SK-N-SH treated with all-trans-retinoic acid at 6 μM for 48 hours (cell line): ENCODE data around the gene PPP2R2C.

Experiments used
- ATAC-seq: fragments of 200-7000 bp; cut with Tn5 transposase; 3 replicates; pipeline ENCODE4 v1.9.1; 2020; ENCODE audit warnings: mild to moderate bottlenecking, moderate library complexity
- ARNTL ChIP-seq: fragments of 450-650 bp; formaldehyde crosslinking; IDR thresholded peaks from 2 replicates; pipeline ENCODE4 v1.5.0; 2020; ENCODE audit warnings: low read depth, mild to moderate bottlenecking, moderate library complexity, borderline replicate concordance
- CREB5 ChIP-seq: fragments of 250-450 bp; sonication (Bioruptor Pico); IDR thresholded peaks from 2 replicates; pipeline ENCODE4 v1.5.1; 2020; ENCODE audit warnings: low read depth, mild to moderate bottlenecking, moderate library complexity
- CSDC2 ChIP-seq: fragments of 250-450 bp; sonication (Bioruptor Pico); IDR thresholded peaks from 2 replicates; pipeline ENCODE4 v1.5.0; 2020; ENCODE audit warnings: mild to moderate bottlenecking, moderate library complexity
- CSRNP3 ChIP-seq: fragments of 250-450 bp; sonication (Bioruptor Pico); IDR thresholded peaks from 2 replicates; pipeline ENCODE4 v1.5.1; 2021; ENCODE audit warnings: mild to moderate bottlenecking, moderate library complexity
- ESRRG ChIP-seq: fragments of 250-450 bp; sonication (Bioruptor Pico); IDR thresholded peaks from 2 replicates; pipeline ENCODE4 v1.6.1; 2021; ENCODE audit warnings: mild to moderate bottlenecking
- GLIS3 ChIP-seq: fragments of 250-450 bp; sonication (Bioruptor Pico); IDR thresholded peaks from 2 replicates; pipeline ENCODE4 v1.5.0; 2020; ENCODE audit warnings: mild to moderate bottlenecking, moderate library complexity
- ISL1 ChIP-seq: fragments of 250-450 bp; sonication (Bioruptor Pico); IDR thresholded peaks from 2 replicates; pipeline ENCODE4 v2.1.2; 2022; ENCODE audit warnings: mild to moderate bottlenecking, moderate library complexity
- OSR1 ChIP-seq: fragments of 250-450 bp; sonication (Bioruptor Pico); IDR thresholded peaks from 2 replicates; pipeline ENCODE4 v1.8.0; 2022; ENCODE audit warnings: moderate library complexity, mild to moderate bottlenecking, inconsistent platforms
- PATZ1 ChIP-seq: fragments of 250-450 bp; sonication (Bioruptor Pico); IDR thresholded peaks from 2 replicates; pipeline ENCODE4 v1.8.0; 2020; ENCODE audit warnings: mild to moderate bottlenecking, moderate library complexity, borderline replicate concordance
- PPARA ChIP-seq: fragments of 250-450 bp; sonication (Bioruptor Pico); IDR thresholded peaks from 2 replicates; pipeline ENCODE4 v1.5.0; 2020; ENCODE audit warnings: mild to moderate bottlenecking, borderline replicate concordance
- RARB ChIP-seq: fragments of 250-450 bp; sonication (Bioruptor Pico); IDR thresholded peaks from 2 replicates; pipeline ENCODE4 v1.8.0; 2021; ENCODE audit warnings: mild to moderate bottlenecking, moderate library complexity
- SNAI2 ChIP-seq: fragments of 250-450 bp; sonication (Bioruptor Pico); IDR thresholded peaks from 2 replicates; pipeline ENCODE4 v1.5.0; 2020; ENCODE audit warnings: mild to moderate bottlenecking, moderate library complexity
- TCF4 ChIP-seq: fragments of 250-450 bp; sonication (Bioruptor Pico); IDR thresholded peaks from 2 replicates; pipeline ENCODE4 v1.8.0; 2021; ENCODE audit warnings: mild to moderate bottlenecking, moderate library complexity, borderline replicate concordance
- TOX ChIP-seq: fragments of 250-450 bp; sonication (Bioruptor Pico); IDR thresholded peaks from 2 replicates; pipeline ENCODE4 v1.8.0; 2021; ENCODE audit warnings: mild to moderate bottlenecking, moderate library complexity, borderline replicate concordance
- TSHZ2 ChIP-seq: fragments of 250-450 bp; sonication (Bioruptor Pico); IDR thresholded peaks from 2 replicates; pipeline ENCODE4 v1.5.0; 2020; ENCODE audit warnings: mild to moderate bottlenecking, moderate library complexity
- ZC3H10 ChIP-seq: fragments of 250-450 bp; sonication (Bioruptor Pico); IDR thresholded peaks from 2 replicates; pipeline ENCODE4 v1.5.1; 2021; ENCODE audit warnings: mild to moderate bottlenecking, moderate library complexity
- ZFP30 ChIP-seq: fragments of 450-650 bp; formaldehyde crosslinking; IDR thresholded peaks from 2 replicates; pipeline ENCODE4 v1.5.0; 2022; ENCODE audit warnings: mild to moderate bottlenecking, moderate library complexity
- ZNF565 ChIP-seq: fragments of 450-650 bp; formaldehyde crosslinking; conservative IDR thresholded peaks from 2 replicates; pipeline ENCODE4 v1.5.0; 2020; ENCODE audit warnings: low read depth, mild to moderate bottlenecking, moderate library complexity
- ZNF70 ChIP-seq: fragments of 450-650 bp; formaldehyde crosslinking; IDR thresholded peaks from 2 replicates; pipeline ENCODE4 v1.5.0; 2020; ENCODE audit warnings: mild to moderate bottlenecking, moderate library complexity
- ZNF8 ChIP-seq: fragments of 450-650 bp; formaldehyde crosslinking; IDR thresholded peaks from 2 replicates; pipeline ENCODE4 v1.5.0; 2020; ENCODE audit warnings: mild to moderate bottlenecking, moderate library complexity

Gene PPP2R2C

GRCh38 chr4:6351246-6352000 lies 121.0 kb downstream of the PPP2R2C start:
- no peak for ATAC-seq
- no peak for TF ChIP-seq GLIS3
- no peak for TF ChIP-seq ZNF70
- TF ChIP-seq ARNTL (CRISPR knock-in tag): no peak
- no peak for TF ChIP-seq SNAI2 (CRISPR knock-in tag)
- TF ChIP-seq CREB5 (CRISPR knock-in tag): no peak
- no peak for TF ChIP-seq ESRRG (CRISPR knock-in tag)
- no peak for TF ChIP-seq ZNF565 (CRISPR knock-in tag)
- no peak for TF ChIP-seq ZC3H10 (CRISPR knock-in tag)
- TF ChIP-seq OSR1 (CRISPR knock-in tag): no peak
- TF ChIP-seq CSDC2 (CRISPR knock-in tag): no peak
- TF ChIP-seq CSRNP3 (CRISPR knock-in tag): no peak
- no peak for TF ChIP-seq TCF4 (CRISPR knock-in tag)
- no peak for TF ChIP-seq ZNF8 (CRISPR knock-in tag)
- TF ChIP-seq TOX: no peak

- no peak for ATAC-seq
- TF ChIP-seq ISL1 (CRISPR knock-in tag): no peak
- TF ChIP-seq GLIS3: no peak
- TF ChIP-seq CSRNP3 (CRISPR knock-in tag): no peak
- TF ChIP-seq TSHZ2 (CRISPR knock-in tag): no peak
- TF ChIP-seq ARNTL (CRISPR knock-in tag): no peak
- no peak for TF ChIP-seq RARB
- TF ChIP-seq PATZ1: no peak
- no peak for TF ChIP-seq TCF4 (CRISPR knock-in tag)
- no peak for TF ChIP-seq ZNF8 (CRISPR knock-in tag)
- no peak for TF ChIP-seq TOX
- TF ChIP-seq SNAI2 (CRISPR knock-in tag): no peak
- no peak for TF ChIP-seq ZNF565 (CRISPR knock-in tag)
- TF ChIP-seq PPARA (CRISPR knock-in tag): no peak
- TF ChIP-seq ZC3H10 (CRISPR knock-in tag): no peak
- TF ChIP-seq OSR1 (CRISPR knock-in tag): no peak
- no peak for TF ChIP-seq ZFP30 (CRISPR knock-in tag)
- no peak for TF ChIP-seq CSDC2 (CRISPR knock-in tag)
Observed at GRCh38 chr4:6350646-6351045, 121.8 kb downstream of the PPP2R2C start.
